Adrenal gland (tissue), 12 donors: ENCODE data around the gene KRTAP10-3. TPM values are rescaled to one million over a fixed set of nuclear protein-coding genes. Genes with fewer than 3 reads are reported as not detected.

Experiments
- DNase-seq, 7 donors: peaks; one replicate each; pipeline ENCODE4 v3.0.0-alpha.2; 2019 to 2020
- H3K27ac ChIP-seq, 5 donors: fragments of 200-600 bp; sonication (generic) in 4 of 5; 1 replicate in 3 of 5; 2 replicates in 2 of 5; pipeline versions ENCODE4 v1.5.1 to v1.8.0; 2016 to 2020; ENCODE audit warnings: mild to moderate bottlenecking in 1 of 5
- H3K27me3 ChIP-seq: fragments of 200-600 bp; 2 replicates; pipeline ENCODE4 v1.8.0; 2021
- H3K36me3 ChIP-seq, 2 donors: fragments of 200-600 bp; replicated peaks in 1 of 2; 1 replicate in 1 of 2; 2 replicates in 1 of 2; pipeline versions ENCODE4 v1.5.1 to v1.8.0; 2018 to 2022
- H3K4me1 ChIP-seq, 2 donors: fragments of 200-600 bp; replicated peaks in 1 of 2; 1 replicate in 1 of 2; 2 replicates in 1 of 2; pipeline versions ENCODE4 v1.5.1 to v1.8.0; 2018 to 2021
- H3K4me3 ChIP-seq, 4 donors: fragments of 200-600 bp; sonication (generic) in 3 of 4; one replicate each; pipeline ENCODE4 v1.5.1; 2016 to 2018
- H3K9me3 ChIP-seq, 3 donors: fragments of 200-600 bp; sonication (generic) in 1 of 3; replicated peaks in 1 of 3; 1 replicate in 2 of 3; 2 replicates in 1 of 3; pipeline versions ENCODE4 v1.5.1 to v1.8.0; 2016 to 2021
- CTCF ChIP-seq, 6 experiments: fragments of 450-650 bp in 4 of 6; fragments of 200-600 bp in 2 of 6; sonication (generic) in 1 of 6; IDR thresholded peaks; 1 replicate in 5 of 6; 2 replicates in 1 of 6; pipeline versions ENCODE4 v1.5.1 to v1.8.0; 2016 to 2021; ENCODE audit warnings: antibody characterized with exemption in 6 of 6, mild to moderate bottlenecking in 2 of 6, moderate library complexity in 1 of 6
- POLR2A ChIP-seq, 2 donors: fragments of 450-650 bp; IDR thresholded peaks; one replicate each; pipeline ENCODE4 v1.6.1; 2017; ENCODE audit warnings: antibody characterized with exemption in 2 of 2, mild to moderate bottlenecking in 2 of 2, moderate library complexity in 1 of 2
- WGBS, 4 donors: extraction: QIAGEN DNeasy Blood & Tissue Kit in 2 of 4; methylation state at CpG; one replicate each; pipeline versions ENCODE4 v1.1.5 to v1.1.7; 2013 to 2017; 5-methylcytosine and 5-hydroxymethylcytosine counted together
- intact Hi-C, 2 donors: fragments of 100-400 bp; cut with DNase I; formaldehyde crosslinking; loops; one replicate each; pipeline versions ENCODE4 v1.14.1 to v1.15.0; 2022 to 2023
- polyA plus RNA-seq, 3 donors: library from polyadenylated mRNA; stranded (reverse); fragments of 200-250 nt in 2 of 3; fragments of 350-450 nt in 1 of 3; fragmentation: Illumina TruSeq in 1 of 3; extraction: RNeasy Lipid Tissue Mini Kit (QIAGEN cat#74804) in 1 of 3; gene quantifications; one replicate each; pipeline ENCODE4 v1.2.3, GENCODE V29; 2013 to 2014
- total RNA-seq, 9 donors: library from RNA; depleted of rRNA in 4 of 9; stranded (reverse); fragments of >200 nt in 4 of 9; fragments of 120-200 nt in 1 of 9; fragmentation: NEBNext Ultra II Directional in 1 of 9; extraction: Animal tissue kit (Norgen Biotek cat#: 25700) in 1 of 9; gene quantifications; one replicate each; pipeline versions ENCODE4 v1.1.0 to v1.2.4, GENCODE V29; 2013 to 2023
- donor health status: healthy with polysubstance abuse.
- donor health status: Bipolar disorder and iron deficiency.
- donor health status: DM: yes; HTN: yes; CAD: no.
- donor health status: DM: no; HTN: no; CAD: no.
- donor health status: DM: no; HTN: no; CAD: no.
- donor health status: DM: yes; HTN: yes; CAD: no.

Gene KRTAP10-3
- total and polyA plus RNA-seq, 12 donors = not detected

GRCh38 chr21:44548922-44549321 is 9.7 kb downstream of the KRTAP10-3 start:
- intact Hi-C loops = no loop called here
- Histone ChIP-seq H3K4me1 (no peaks in the 10 kb centered on the region), H3K9me3 (peaks cover 0 to 8% (median 0%) of the 10 kb centered on the region in 3 donors), H3K27ac (no peak overlapping the region), H3K27me3 (peaks cover 7% of the 10 kb centered on the region), H3K36me3 (no peaks in the 10 kb centered on the region), H3K4me3 (no peak overlapping the region)
- no peak for DNase-seq
- TF ChIP-seq POLR2A (IDR thresholded peaks at IDR 0.05) (no peak), CTCF (IDR thresholded peaks at IDR 0.05) (no peak)
- 36 to 44% (median 41%) methylated on average over 14 of the region's 14 CpGs for WGBS, 4 donors

GRCh38 chr21:44548381-44548780 is 10.2 kb downstream of the KRTAP10-3 start:
- intact Hi-C loops = no loop called here

DNA sequence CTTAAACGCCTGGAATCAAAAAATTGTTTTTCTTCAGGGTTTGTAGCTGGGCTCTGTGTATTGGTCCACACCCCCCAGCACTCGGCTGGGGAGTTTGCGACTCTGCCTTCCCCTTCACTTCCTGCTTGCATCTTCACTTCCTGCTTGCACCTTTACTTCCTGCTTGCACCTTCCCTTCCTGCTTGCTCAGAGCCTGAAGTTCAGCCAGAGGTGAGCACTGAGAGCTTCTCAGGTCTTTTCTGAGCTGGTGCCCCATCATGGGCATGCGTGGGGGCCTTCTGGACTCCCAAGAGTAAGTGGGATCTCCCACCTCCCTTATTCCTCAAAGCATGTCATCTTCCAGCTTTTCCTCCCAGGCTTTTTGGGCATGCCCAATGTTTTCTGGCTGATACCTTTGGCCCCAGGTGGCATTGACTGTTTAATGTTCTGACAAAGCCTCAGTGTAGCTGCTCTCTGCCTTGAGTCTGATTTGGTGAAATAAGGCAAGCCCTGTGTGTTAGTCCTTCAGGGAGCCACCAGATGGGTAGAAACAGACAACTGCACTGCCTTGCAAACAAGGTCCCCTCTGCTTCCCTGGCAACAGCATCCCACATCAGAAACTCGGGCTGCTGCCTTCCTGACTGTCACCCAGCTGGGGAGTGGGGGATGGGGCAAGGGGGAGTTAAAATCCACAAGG is 10.8 kb downstream of the KRTAP10-3 start:
- Histone ChIP-seq H3K4me1 (no peaks in the 10 kb centered on the region), H3K27ac (no peak overlapping the region), H3K36me3 (no peaks in the 10 kb centered on the region), H3K27me3 (peaks cover 7% of the 10 kb centered on the region), H3K4me3 (no peak overlapping the region), H3K9me3 (peaks cover 0 to 8% (median 0%) of the 10 kb centered on the region in 3 donors)
- intact Hi-C loops = no loop called here
- TF ChIP-seq POLR2A (IDR thresholded peaks at IDR 0.05) (no peak), CTCF (IDR thresholded peaks at IDR 0.05) (no peak)
- peak in 1 of 7 donors; percentile 41 for DNase-seq
- 44 to 51% (median 45%) methylated on average over 5 of the region's 5 CpGs for WGBS, 4 donors

More at GRCh38 chr21:44548381-44548780, 10.2 kb downstream of the KRTAP10-3 start:
- H3K4me3 ChIP-seq = no peak overlapping the region
- peaks cover 0 to 8% (median 0%) of the 10 kb centered on the region in 3 donors for H3K9me3 ChIP-seq
- no peak overlapping the region for H3K27ac ChIP-seq
- DNase-seq = peak in 1 of 7 donors; percentile 30
- H3K36me3 ChIP-seq = no peaks in the 10 kb centered on the region
- H3K4me1 ChIP-seq = no peaks in the 10 kb centered on the region
- TF ChIP-seq CTCF (IDR thresholded peaks at IDR 0.05) = no peak
- no peak for TF ChIP-seq POLR2A (IDR thresholded peaks at IDR 0.05)
- peaks cover 7% of the 10 kb centered on the region for H3K27me3 ChIP-seq
- whole genome bisulfite sequencing, 4 donors = 60 to 70% (median 65%) methylated on average over 13 of the region's 13 CpGs

- Histone ChIP-seq H3K36me3 (no peaks in the 10 kb centered on the region), H3K4me3 (no peak overlapping the region), H3K27me3 (peaks cover 4% of the 10 kb centered on the region), H3K27ac (no peak overlapping the region), H3K4me1 (no peaks in the 10 kb centered on the region), H3K9me3 (peaks cover 0 to 8% (median 0%) of the 10 kb centered on the region in 3 donors)
- DNase-seq = no peak
- intact Hi-C loops = no loop called here
- no peak for TF ChIP-seq CTCF (IDR thresholded peaks at IDR 0.05)
- TF ChIP-seq POLR2A (IDR thresholded peaks at IDR 0.05) = no peak
- WGBS, 4 donors = 71 to 76% (median 73%) methylated on average over 3 of the region's 3 CpGs
These were observed 14.0 kb downstream of the KRTAP10-3 start for GRCh38 chr21:44544566-44544965.
